ENCODE results near the gene TMC7.

- TF ChIP-seq EZH2 (IDR thresholded peaks at IDR 0.05; ENCODE audit: insufficient read depth, poor library complexity, severe bottlenecking) (no peak), EZH2phosphoT487 (IDR thresholded peaks at IDR 0.05; ENCODE audit: insufficient read depth, low read depth) (no peak)
Measured at GRCh38 chr16:18984435-18985005, 786 bp downstream of the TMC7 start.

Data from GM23248 (cell line).